Nephron progenitor cell (in vitro differentiated cells): ENCODE results near the gene CTNNA3.

Experiments used
- DNase-seq: peaks from one replicate; pipeline ENCODE4 v3.0.0; 2021
- H3K27ac Mint-ChIP-seq: 2 replicates; pipeline ENCODE4 v1.8.0; 2021; ENCODE audit warnings: mild to moderate bottlenecking, moderate library complexity, mixed read lengths
- H3K27me3 Mint-ChIP-seq: 2 replicates; pipeline ENCODE4 v1.8.0; 2021; ENCODE audit warnings: mild to moderate bottlenecking, low read depth, mixed read lengths; ENCODE audit not compliant: poor library complexity
- H3K36me3 Mint-ChIP-seq: 2 replicates; pipeline ENCODE4 v1.8.0; 2021; ENCODE audit warnings: low read depth, mixed read lengths
- H3K4me1 Mint-ChIP-seq: 2 replicates; pipeline ENCODE4 v1.8.0; 2021; ENCODE audit warnings: mixed read lengths
- H3K4me3 Mint-ChIP-seq: 2 replicates; pipeline ENCODE4 v1.8.0; 2021; ENCODE audit warnings: mild to moderate bottlenecking, moderate library complexity, mixed read lengths
- H3K9me3 Mint-ChIP-seq: 2 replicates; pipeline ENCODE4 v1.8.0; 2021; ENCODE audit warnings: mild to moderate bottlenecking, moderate library complexity, mixed read lengths
- TF ChIP-seq, protein P1 (sequence below): fragments of 200-600 bp; sonication (generic); IDR thresholded peaks from 2 replicates; pipeline ENCODE4 v1.5.0; 2021; ENCODE audit warnings: antibody characterized with exemption

The CTNNA3 gene

DNA sequence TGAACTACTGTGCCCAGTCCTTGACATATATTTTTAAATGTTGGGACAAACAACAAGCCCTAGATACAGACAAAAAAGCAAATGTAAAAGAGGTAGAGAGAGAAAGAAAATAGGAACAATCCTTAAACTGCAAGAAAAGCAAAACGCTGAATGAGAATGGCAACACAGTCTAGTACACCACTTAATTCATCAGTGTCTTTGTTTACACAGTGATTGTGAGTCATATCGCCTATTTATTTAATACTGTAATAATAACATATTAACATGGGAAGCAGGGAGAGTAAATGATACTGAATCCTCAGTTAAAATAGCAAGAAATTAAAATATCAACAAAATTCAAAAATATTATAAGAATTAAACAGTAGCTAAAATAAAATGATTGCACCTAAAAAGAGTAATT is 780.0 kb downstream of the CTNNA3 start:
- Mint-ChIP-seq H3K4me1 (no peaks in the 10 kb centered on the region), H3K27ac (no peak overlapping the region), H3K9me3 (no peaks in the 10 kb centered on the region), H3K36me3 (no peaks in the 10 kb centered on the region), H3K27me3 (no peaks in the 10 kb centered on the region), H3K4me3 (no peak overlapping the region)
- TF ChIP-seq, protein P1, sequence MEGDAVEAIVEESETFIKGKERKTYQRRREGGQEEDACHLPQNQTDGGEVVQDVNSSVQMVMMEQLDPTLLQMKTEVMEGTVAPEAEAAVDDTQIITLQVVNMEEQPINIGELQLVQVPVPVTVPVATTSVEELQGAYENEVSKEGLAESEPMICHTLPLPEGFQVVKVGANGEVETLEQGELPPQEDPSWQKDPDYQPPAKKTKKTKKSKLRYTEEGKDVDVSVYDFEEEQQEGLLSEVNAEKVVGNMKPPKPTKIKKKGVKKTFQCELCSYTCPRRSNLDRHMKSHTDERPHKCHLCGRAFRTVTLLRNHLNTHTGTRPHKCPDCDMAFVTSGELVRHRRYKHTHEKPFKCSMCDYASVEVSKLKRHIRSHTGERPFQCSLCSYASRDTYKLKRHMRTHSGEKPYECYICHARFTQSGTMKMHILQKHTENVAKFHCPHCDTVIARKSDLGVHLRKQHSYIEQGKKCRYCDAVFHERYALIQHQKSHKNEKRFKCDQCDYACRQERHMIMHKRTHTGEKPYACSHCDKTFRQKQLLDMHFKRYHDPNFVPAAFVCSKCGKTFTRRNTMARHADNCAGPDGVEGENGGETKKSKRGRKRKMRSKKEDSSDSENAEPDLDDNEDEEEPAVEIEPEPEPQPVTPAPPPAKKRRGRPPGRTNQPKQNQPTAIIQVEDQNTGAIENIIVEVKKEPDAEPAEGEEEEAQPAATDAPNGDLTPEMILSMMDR: no peak
- DNase-seq: no peak

DNA sequence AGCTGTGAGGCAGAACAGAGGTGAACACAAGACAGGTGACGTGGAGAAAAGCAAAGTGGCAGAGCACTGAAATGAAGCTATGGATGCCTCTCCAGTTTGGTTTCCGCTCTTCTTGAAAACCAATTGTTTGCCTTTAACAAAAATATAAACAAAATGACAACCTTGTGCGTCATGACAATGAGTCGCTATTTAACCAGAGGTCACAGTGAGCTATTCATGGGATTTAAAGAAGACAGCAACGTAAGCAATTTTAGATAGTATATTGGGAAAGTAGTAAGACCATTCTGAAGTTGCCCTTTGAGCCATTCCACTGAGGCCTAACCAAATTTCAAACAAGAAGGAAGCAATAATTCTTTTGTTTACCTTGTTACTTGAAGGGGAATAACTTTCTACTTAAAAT is 785.3 kb downstream of the CTNNA3 start:
- no peaks in the 10 kb centered on the region for H3K4me1 Mint-ChIP-seq
- no peak for DNase-seq
- H3K4me3 Mint-ChIP-seq: no peak overlapping the region
- H3K27me3 Mint-ChIP-seq: no peaks in the 10 kb centered on the region
- no peak overlapping the region for H3K27ac Mint-ChIP-seq
- no peaks in the 10 kb centered on the region for H3K9me3 Mint-ChIP-seq
- no peaks in the 10 kb centered on the region for H3K36me3 Mint-ChIP-seq
- TF ChIP-seq, protein P1: no peak

DNA sequence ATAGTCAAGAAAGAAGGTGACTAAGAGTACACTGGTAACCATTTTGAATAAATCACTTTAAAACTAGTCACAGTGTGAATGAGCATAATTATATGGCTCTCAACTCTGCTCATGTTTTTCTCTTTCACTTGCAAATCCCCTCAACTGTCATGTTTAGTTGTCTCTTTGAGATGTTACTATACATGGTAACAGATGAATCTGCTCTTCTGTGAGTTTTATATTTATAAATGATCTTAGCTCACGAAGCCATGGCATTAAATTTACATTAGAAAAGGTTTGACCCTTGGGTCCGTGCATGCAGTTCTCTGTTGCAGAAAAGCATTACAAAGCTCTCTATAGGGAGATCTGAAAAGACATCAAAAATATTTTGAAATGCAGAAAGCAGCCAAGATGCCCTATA is 803.1 kb downstream of the CTNNA3 start:
- H3K4me1 Mint-ChIP-seq: no peaks in the 10 kb centered on the region
- no peak overlapping the region for H3K27ac Mint-ChIP-seq
- H3K4me3 Mint-ChIP-seq: no peak overlapping the region

DNA sequence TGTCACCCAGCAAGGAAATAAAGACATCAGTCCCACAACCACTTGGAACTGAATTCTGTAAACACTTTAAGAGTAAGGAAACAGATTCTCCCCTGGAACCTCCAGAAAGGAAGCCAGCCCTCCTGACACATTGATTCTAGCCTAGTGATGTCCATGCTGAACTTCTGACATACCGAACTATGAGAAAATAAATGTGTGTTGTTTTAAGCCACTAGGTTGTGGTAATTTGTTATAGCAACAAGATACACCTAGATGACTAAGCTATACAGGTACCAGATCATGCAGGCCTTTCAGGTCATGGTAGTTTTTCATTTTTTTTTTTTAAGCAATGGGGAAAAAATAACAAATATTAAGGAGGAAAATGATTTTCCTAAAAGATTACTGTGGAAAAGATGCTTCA is 807.8 kb downstream of the CTNNA3 start:
- TF ChIP-seq, protein P1: no peak
- Mint-ChIP-seq H3K4me3 (no peak overlapping the region), H3K9me3 (no peaks in the 10 kb centered on the region), H3K27ac (no peak overlapping the region), H3K27me3 (no peaks in the 10 kb centered on the region), H3K4me1 (no peaks in the 10 kb centered on the region), H3K36me3 (no peaks in the 10 kb centered on the region)
- DNase-seq: no peak

More for the DNA sequence above, 803.1 kb downstream of the CTNNA3 start:
- Mint-ChIP-seq H3K27me3 (no peaks in the 10 kb centered on the region), H3K36me3 (no peaks in the 10 kb centered on the region), H3K9me3 (peaks cover 3% of the 10 kb centered on the region)
- DNase-seq: no peak
- TF ChIP-seq, protein P1: no peak

DNA sequence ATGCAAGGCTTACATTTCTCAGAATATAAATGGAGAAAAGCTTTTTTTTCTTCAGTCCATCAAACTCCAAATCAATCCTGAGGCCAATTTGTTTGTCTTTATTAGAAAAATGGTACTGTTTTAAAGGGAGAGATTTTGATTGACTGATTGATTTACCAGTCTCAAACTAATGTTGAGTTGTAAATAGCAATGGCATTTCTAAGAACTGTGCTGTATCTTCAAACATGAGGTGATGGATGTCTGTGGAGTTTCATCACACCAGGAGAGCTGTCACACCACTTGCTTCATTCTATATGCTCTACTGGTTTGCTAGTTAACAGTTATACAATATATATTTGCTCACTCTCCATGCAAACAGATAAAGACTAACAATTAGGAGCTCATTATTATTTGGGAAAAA is 809.1 kb downstream of the CTNNA3 start:
- no peaks in the 10 kb centered on the region for H3K27me3 Mint-ChIP-seq

DNA sequence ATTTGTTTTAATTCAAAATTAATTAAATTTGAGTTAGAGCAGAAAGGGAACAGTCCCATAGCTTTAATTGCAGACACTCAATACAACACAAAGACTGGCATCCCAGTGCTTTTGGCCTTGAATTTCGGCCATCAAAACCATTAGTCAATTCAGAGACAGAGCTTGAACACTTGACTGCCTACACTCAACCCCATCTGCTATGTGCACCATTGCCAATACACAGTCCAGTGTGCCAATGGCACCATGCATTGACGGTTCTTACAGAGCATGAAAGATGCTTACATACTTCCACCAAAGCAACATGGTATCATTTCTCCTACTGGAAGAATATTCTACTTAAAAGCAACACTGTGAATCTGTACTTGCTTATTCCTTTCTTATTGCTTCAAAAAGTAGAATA is 813.7 kb downstream of the CTNNA3 start:
- Mint-ChIP-seq H3K36me3 (no peaks in the 10 kb centered on the region), H3K4me3 (no peak overlapping the region), H3K4me1 (no peaks in the 10 kb centered on the region), H3K9me3 (no peaks in the 10 kb centered on the region), H3K27ac (no peak overlapping the region), H3K27me3 (no peaks in the 10 kb centered on the region)
- DNase-seq: no peak
- TF ChIP-seq, protein P1: no peak

More for the DNA sequence above, 809.1 kb downstream of the CTNNA3 start:
- Mint-ChIP-seq H3K4me3 (no peak overlapping the region), H3K4me1 (no peaks in the 10 kb centered on the region), H3K9me3 (no peaks in the 10 kb centered on the region), H3K36me3 (no peaks in the 10 kb centered on the region), H3K27ac (no peak overlapping the region)
- no peak for DNase-seq
- TF ChIP-seq, protein P1: no peak
